ENCODE measurements around the gene DACT1.
A peak's percentile ranks its signal among the peaks of the same experiment; 100 is the strongest.

The DACT1 gene

DNA sequence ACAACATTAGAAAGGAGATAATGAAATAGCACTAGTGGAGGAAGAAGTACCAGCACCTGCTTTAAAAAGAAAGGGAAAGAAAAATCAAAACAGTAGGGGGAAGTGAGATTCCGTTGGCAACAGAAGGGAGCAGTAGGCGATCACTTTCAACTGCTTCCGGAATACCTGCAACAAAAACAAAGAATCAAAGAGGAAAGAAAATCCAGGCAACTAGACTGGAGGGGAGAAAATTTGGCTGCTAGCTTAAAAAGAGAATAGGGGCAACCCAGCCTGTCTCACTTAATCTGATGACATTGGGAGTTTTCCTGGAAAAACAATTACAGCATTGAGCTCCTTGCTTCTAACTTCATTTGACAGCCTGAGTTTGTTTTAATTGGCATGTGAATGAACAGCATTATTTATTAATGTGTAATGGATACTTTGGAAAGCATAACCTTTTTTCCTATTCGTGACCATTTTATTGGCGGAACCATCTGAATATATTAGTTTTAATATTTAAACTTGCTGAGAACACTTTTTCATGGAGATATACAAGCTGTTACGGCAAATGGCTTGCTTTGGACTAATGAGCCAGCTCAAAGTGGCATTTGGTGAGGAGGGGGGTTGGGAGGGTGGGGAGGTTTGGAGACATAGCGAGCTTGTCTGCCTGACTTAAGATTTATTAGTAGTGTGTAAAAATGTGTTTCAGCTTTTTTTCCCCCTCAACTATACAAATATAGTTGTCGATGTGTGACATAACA is 2.5 kb upstream of the DACT1 start:
- DNase-seq (ENCODE audit: low read depth), result no peak

DNA sequence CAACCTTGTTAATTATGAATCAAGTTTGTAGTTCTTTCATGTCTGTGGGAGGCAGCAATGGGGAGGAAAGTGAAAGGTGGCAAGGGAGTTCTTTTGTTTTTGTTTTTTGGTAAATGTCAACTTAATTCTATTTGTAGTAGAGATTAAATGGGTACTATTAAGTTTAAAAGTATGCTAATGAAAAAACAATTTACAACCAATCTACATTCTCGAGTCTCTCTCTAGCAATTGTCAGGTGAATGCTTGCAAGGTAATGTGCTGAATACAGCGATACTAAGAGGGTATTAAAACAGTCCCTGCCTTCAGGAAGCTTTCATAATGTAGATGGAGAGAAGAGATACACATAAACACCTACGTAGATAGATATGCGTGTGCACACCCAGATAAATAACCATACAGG is 1.6 kb upstream of the DACT1 start:
- DNase-seq (ENCODE audit: low read depth), result no peak

DNA sequence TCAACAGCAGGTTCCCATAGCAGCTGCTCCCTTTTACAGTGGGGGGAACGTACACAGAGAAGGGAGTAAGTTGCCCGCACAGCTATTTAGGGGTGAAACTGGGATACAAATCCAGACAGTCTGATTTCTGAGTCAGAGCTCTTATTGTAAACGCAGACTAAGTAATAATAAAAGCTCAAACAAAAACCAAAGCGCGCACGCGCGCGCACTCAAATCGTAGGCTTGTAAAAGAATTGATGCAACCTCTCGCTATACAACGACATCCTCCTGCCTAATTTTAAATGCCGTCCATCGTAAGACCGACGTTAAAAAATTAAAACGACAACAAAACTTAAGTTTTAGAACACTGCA is 747 bp upstream of the DACT1 start:
- DNase-seq (ENCODE audit: low read depth), result peak; percentile 65

DNA sequence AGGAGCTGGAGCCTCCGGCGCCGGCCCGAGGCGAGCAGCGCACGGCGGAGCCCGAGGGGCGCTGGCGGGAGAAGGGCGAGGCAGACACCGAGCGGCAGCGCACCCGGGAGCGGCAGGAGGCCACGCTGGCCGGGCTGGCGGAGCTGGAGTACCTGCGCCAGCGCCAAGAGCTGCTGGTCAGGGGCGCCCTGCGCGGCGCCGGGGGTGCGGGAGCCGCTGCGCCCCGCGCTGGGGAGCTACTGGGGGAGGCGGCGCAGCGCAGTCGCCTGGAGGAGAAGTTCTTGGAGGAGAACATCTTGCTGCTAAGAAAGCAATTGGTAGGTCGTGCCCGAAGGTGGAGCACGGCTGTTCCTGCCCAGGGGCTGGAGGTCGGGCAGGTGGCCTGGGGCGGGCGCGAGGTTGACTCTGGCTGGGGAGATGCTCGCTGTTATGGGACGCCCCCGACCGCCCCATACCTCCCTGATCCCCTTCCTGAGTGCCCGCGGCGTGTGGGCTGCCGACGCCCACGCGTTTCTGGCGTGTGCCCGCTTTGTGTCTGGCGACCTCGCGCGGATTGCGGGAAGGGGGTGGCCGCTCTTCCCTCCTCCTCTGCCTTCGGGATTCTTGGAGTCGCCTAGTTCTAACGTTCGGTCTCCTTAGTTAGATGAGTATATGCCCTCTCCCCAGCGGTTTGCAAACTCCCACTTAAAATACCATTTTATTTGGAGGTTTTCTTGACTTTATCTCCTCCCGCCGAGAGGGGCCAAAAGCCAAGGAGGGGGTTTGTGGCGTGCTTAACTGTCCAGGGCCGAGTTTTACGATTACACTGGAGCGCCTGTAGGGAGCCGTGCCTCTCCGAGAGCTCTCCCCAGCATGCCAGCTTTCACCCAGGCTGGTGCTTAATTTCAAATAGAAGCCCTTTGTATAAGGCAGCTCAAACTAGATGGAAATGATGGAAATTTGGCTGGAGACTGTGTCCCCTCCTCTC is 752 bp downstream of the DACT1 start:
- no peak for DNase-seq (ENCODE audit: low read depth)

DNA sequence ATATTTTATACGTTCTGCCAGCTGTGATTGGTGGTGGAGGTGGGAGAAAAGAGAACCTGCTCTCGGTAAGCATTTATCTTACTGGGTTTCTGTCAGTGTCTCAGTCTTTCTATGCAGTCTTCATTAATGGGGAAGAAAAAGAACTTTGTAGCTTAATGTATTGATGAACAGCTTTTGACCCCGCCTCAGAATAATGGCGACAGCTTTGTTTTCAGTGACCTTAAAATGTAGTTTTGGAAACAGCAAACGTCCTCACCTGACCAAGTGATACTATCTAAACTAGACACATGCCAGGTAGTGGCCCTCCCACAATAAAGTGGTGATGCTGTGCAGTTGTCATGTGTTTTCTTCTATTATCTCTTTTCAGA is 1.4 kb downstream of the DACT1 start:
- no peak for DNase-seq (ENCODE audit: low read depth)

DNA sequence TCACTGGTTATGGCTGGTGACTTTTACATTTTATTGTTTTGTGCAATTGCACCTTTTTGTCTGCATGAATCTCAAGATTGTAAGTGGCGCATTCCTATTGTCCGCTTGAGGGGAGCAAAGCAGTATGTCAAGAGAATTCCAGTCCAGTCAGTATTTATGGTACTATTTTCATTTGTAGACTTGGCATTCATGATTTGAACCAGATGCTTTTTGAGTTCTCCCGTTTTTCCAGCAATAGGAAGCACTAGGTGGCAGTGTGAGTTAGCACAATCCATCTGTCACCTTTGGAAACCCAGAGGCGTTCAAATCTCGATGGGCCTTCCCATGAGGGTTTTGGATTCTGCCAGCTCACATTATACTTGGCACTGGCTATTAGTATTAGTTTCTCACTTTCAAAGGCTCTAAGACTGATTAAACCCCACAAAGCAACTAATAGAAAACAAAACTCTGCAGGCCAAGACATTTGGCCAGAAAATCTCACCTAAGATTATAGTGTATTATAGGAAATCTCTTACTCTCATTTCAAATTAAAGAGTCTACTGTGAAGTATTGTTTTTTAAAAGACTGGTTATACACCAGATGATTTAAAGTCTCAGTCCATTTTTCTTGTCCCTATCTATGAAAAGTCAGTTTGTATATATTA is 2.2 kb downstream of the DACT1 start:
- peak; percentile 70 for DNase-seq (ENCODE audit: low read depth)

DNA sequence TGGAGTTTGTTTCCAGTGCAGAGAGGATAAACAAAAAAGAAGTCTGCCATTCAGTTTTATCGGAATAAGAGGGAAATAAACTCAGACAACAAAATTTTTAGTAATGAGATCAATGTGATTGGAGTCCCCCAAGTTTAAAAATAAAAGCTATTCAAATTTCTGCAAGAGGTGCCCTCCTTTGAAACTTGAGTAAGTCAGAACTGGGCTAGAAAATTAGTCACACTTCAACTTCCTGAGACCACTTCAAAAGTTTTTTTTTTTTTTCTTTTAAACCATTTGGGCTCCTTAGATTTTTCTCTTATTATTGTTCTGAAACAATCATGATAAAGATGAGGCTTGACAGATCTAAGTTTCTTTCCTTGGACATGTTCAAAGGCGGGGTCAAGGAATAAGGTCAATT is 3.2 kb downstream of the DACT1 start:
- DNase-seq (ENCODE audit: low read depth), result no peak

DNA sequence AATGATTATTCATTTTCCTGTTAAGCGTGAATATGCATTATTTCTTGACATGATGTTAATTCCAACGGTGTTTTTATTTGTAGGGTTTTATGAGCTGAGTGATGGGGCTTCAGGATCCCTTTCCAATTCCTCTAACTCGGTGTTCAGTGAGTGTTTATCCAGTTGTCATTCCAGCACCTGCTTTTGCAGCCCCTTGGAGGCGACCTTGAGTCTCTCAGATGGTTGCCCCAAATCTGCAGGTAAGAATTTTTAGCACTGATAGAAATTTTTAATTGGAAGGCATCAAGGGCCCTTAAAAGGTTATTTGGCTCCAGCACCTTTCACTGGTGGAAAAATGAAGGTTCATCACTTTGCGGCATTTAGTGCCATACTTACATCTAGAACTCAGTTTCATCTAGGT is 3.7 kb downstream of the DACT1 start:
- no peak for DNase-seq (ENCODE audit: low read depth)

DNA sequence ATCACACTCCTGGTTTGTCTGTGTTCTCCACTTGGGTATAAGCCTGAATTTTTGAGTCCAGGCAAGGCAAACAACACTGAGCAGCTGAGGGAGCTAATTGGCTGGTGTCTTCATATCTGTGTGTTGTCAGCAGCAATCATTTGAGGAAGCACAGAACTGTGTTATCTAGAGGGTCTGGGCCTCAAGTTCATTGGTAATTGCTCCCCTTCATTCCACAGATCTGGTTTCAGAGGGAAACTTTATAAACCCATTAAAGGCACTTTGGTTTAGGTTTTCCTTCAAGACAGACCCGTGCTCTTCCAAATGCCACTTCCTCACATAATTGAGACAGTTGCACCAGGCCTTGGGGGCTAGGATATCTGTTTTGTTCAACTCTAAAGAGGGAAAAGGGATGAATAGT is 5.6 kb downstream of the DACT1 start:
- DNase-seq (ENCODE audit: low read depth), result no peak

DNA sequence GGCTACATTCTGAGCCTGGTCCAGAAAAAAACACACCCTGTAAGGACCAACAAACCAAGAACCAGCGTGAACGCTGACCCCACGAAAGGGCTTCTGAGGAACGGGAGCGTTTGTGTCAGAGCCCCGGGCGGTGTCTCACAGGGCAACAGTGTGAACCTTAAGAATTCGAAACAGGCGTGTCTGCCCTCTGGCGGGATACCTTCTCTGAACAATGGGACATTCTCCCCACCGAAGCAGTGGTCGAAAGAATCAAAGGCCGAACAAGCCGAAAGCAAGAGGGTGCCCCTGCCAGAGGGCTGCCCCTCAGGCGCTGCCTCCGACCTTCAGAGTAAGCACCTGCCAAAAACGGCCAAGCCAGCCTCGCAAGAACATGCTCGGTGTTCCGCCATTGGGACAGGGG is 7.9 kb downstream of the DACT1 start:
- DNase-seq (ENCODE audit: low read depth), result no peak

DNA sequence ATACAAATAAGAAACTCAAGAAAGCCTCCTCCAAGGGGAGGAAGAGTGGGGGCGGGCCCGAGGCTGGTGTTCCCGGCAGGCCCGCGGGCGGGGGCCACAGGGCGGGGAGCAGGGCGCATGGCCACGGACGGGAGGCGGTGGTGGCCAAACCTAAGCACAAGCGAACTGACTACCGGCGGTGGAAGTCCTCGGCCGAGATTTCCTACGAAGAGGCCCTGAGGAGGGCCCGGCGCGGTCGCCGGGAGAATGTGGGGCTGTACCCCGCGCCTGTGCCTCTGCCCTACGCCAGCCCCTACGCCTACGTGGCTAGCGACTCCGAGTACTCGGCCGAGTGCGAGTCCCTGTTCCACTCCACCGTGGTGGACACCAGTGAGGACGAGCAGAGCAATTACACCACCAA is 8.7 kb downstream of the DACT1 start:
- DNase-seq (ENCODE audit: low read depth), result no peak

DNA sequence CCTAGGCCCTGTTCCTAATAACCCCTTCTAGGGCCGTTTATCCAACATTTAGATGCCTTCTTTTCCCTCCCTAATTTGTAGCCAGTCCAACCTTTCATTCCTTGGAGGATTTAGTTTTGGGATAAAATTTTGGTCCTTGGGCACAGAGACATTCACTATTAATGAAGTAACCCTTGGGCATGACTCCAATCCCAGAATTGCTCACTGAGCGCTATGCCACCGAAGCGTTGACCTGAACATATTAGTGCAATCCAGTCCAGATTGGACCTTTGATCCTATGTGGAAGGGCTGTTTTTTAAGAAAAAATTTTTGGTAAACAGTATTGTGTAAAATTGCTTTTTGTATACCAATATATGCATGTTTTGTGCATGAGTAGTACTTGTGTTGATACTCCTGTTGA is 10.0 kb downstream of the DACT1 start:
- DNase-seq (ENCODE audit: low read depth), result no peak

DNA sequence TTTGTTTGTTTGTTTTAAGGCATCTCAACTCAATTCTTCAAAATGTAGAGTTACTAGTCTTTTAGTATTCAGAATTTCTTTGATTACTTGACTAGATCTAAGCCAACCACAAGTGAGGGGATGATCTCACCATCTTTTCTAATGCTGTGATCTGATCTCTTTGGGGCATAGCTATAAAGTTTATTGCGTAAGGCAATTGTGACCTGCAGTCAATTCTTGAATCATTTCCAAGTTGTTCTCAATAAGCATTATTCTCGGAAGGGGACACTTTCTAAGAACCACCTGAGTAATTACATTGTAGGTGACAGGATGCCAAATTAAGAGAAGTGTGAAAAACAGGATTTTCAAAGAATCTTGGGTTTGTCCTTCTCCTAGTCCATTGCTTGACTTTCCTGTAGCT is 13.1 kb downstream of the DACT1 start:
- DNase-seq (ENCODE audit: low read depth), result no peak

DNA sequence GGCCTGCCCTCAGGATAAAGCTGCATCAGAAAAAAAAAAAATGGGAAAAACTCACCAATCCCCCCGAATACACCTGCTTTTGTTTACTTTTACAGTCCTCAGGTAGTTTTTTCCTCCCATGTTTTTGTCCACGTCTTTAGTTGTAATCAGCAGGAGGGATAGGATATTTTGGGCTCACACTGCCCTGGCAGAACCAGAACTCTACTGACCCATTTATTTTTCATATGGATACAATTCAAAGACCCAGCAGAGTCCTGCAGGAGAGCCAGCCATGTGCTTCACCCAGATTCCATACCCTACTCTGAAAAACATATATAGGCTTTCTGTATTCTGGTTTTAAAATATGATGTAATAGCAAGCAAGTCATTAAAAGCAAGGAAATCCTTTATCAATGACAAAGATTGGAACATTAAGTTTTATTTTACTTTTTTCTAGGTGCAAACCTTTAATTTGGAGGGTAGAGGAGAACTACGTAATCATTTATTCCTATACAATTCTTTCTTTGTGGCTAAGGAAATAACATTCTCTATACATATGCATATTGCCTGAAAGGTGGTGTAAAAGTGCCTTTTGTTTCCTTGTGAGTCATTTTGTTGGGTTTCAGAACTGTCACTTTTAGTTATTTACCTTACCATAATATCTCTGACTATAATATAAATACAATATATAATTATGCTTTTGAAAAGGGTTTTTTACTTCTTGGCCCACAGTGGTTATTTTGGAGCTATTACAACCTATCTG is 19.1 kb downstream of the DACT1 start:
- DNase-seq (ENCODE audit: low read depth), result no peak

DNA sequence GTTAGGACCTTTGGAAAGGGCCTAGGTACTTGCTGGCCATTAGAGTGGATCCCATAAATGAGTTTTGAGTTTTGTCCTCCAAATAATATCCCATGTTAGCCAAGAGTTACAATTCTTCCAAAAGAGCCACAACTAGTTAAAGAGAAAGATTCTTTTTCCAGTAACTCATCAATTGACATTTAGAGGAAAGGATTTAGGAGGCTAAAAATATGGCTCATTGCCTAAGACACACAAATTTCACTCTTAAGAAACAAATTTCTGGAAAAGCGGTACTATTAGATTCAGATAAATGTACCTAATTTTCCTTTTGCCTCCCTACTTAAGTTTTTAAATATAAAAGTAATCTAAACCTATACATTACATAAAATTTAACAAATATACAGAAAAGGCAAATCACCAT is 21.3 kb downstream of the DACT1 start:
- no peak for DNase-seq (ENCODE audit: low read depth)

DNA sequence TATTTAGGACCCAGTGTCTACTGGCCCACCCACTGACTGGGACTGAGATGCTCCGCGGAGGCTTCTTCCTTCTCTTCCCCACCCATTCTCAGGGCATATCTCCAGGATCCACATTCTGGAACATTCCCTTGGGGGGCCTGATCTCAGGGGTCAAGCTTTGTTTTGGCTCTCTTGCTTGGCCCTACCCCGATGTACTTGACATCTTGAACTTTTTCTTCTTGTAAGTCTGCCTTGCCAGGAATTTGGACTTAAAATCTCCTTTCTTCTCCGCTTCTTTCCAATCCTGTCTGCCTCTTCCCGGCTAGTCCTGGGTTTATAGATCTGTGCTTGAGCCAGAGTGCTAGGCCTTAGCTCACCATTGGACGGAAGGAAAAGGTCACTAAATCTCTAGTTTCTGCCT is 22.1 kb downstream of the DACT1 start:
- no peak for DNase-seq (ENCODE audit: low read depth)

DNA sequence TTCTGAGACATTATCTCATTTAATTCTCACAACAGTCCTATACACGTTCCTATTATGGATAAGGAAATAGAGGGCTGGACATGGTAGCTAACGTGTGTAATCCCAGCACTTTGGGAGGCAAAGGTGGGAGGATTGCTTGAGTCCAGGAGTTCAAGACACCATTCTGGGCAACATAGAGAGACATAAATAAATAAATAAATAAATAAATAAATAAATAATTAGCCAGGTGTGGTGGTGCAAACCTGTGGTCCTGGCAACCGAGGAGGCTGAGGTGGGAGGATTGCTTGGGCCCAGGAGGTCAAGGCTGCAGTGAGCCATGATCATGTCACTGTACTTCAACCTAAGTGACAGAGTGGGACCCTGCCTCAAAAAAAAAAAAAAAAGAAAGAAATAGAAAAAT is 22.6 kb downstream of the DACT1 start:
- DNase-seq (ENCODE audit: low read depth), result no peak

DNA sequence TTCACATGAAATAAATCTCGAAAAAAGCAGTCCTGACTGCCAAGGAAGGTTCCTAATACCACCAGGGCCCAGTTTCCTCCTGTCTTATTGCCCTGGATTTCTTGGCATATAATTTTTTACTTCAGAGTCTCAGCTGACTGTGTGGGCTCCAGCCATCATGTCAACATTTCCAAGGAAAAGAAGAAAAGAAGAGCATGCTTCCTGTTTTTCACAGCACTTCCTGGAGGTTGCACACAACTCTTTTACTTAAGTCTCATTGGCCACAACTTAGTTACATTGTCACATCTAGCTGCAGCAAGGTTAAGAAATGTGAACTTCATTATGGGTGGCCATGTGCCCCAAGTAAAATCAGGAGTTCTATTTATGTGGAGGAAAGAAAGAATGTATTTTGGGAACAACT is 24.3 kb downstream of the DACT1 start:
- DNase-seq (ENCODE audit: low read depth), result no peak

DNA sequence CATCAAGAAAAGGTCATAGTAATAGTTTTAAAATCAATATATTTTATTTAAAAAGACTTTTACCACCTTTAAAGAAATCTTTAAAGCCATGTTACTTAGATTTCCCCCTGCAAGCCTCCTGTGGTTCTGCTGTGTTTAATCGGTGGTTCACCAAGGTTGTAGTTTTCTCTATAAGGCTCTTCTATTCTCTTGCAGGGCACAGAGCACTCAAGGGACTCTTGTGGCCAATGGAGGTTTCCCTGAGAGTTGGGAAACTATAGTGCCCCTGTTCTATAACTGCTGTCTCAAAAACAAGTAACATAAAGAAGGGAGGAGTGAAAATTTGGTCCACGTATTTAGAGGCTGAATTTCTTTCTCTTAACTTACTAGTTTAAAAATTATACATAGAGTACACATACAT is 25.0 kb downstream of the DACT1 start:
- no peak for DNase-seq (ENCODE audit: low read depth)

DNA sequence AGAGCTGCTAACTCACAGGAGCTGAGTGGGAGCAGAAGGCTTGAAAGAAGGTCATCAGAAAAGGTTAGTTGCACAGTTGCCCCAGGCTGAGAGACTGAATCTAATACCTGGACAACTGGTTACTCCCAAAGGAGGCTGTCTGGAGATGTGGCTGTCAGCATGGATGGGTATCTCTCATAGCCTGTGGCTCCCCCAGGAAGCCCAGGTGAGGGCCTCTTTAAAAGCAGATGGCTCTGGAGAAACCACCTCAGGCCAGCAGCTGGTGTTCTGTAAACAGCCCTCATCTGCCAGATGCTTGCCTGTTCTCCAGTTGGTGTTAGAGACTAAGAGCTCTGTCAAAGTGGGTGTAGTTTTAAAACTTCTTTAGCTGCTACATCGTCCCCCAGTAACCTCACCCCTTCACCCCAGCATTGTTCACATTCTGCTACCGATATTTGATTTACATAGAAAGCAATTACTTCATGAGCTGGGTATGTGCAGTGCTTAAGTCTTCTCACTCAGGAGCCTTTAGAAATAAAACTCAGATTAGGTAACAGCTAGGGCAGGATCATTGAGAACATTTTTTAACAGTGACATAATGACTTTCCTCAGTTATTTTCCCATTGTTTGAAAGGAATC is 25.8 kb downstream of the DACT1 start:
- peak; percentile 89 for DNase-seq (ENCODE audit: low read depth)

DNA sequence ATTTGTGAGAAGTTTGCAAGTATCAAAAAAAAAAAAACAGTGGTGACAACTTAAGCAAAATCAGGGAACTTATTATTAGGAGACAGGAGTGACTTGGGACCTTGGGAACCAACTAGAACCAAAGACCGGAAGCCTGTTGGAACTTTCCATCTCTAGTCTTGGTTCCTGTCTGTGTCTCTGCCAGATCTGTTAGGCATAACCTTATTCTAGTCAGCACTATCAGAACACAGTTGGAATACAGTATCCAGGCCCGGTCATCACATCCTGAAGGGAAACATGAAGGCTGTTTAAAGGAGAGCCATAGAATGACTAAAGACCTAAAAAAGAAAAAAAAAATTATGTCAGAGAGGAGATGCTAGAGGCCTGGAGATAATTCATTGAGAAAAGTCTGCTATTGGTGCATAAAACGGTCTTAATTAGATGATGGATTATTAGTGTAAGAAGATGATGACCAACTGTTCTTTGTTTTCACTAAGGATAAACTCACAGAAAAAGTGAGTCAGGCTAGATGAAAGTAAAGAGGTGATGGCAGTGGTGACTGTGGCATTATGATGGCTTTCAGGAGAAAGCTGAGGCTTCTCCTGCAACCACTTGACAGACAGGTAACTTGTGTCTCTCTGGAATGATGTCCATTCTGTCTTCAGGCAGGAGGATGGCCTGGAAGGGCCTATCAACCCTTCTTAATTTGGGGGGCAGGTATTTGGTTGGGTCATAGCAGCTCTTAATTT is 28.2 kb downstream of the DACT1 start:
- DNase-seq (ENCODE audit: low read depth), result no peak
